Lower lobe of right lung (tissue), 2 donors: ENCODE measurements around the gene C2orf80. TPM values are rescaled to one million over a fixed set of nuclear protein-coding genes. Genes with fewer than 3 reads are reported as not detected.
A peak's percentile ranks its signal among the peaks of the same experiment; 100 is the strongest.

Experiments
- ATAC-seq, 2 donors: fragments of 200-7000 bp; cut with Tn5 transposase; one replicate each; pipeline ENCODE4 v1.9.1; 2020 to 2022; ENCODE audit warnings: mild to moderate bottlenecking in 2 of 2, moderate library complexity in 2 of 2
- DNase-seq: peaks from one replicate; pipeline ENCODE4 v3.0.0-alpha.2; 2020
- H3K27ac ChIP-seq: fragments of 200-600 bp; one replicate; pipeline ENCODE4 v1.8.0; 2022
- H3K27me3 ChIP-seq: fragments of 200-600 bp; one replicate; pipeline ENCODE4 v1.8.0; 2022; ENCODE audit warnings: low read depth
- H3K36me3 ChIP-seq: fragments of 200-600 bp; one replicate; pipeline ENCODE4 v1.8.0; 2022; ENCODE audit warnings: mild to moderate bottlenecking
- H3K4me1 ChIP-seq: fragments of 200-600 bp; one replicate; pipeline ENCODE4 v1.8.0; 2022
- H3K4me3 ChIP-seq: fragments of 200-600 bp; one replicate; pipeline ENCODE4 v1.8.0; 2022; ENCODE audit warnings: mild to moderate bottlenecking
- H3K9me3 ChIP-seq: fragments of 200-600 bp; one replicate; pipeline ENCODE4 v1.8.0; 2022
- CTCF ChIP-seq: fragments of 200-600 bp; IDR thresholded peaks from one replicate; pipeline ENCODE4 v1.8.0; 2022; ENCODE audit warnings: antibody characterized with exemption, mild to moderate bottlenecking
- intact Hi-C: fragments of 100-400 bp; cut with DNase I; formaldehyde crosslinking; loops from one replicate; pipeline ENCODE4 v1.11.0; 2022
- total RNA-seq: library from RNA; stranded (reverse); fragmentation: NEBNext Ultra II Directional; extraction: Animal tissue kit (Norgen Biotek cat#: 25700); gene quantifications from one replicate; pipeline ENCODE4 v1.2.1, GENCODE V29; 2021
- donor health status: DM: no; HTN: yes; CAD: no; lungs with severe emphysema.

C2orf80 gene
- total RNA-seq, 1 donor from 2014 or later = not detected

GRCh38 chr2:208186465-208186864 lies 3.4 kb downstream of the C2orf80 start:
- H3K27me3 ChIP-seq = peaks cover 4% of the 10 kb centered on the region
- DNase-seq (no peak), ATAC-seq (no peak)
- no peak overlapping the region for H3K4me3 ChIP-seq
- H3K4me1 ChIP-seq = no peaks in the 10 kb centered on the region
- no peaks in the 10 kb centered on the region for H3K36me3 ChIP-seq
- TF ChIP-seq CTCF = no peak
- no peaks in the 10 kb centered on the region for H3K9me3 ChIP-seq
- no peak overlapping the region for H3K27ac ChIP-seq
- intact Hi-C loops = no loop called here

- no peak overlapping the region for H3K27ac ChIP-seq
- no peak for TF ChIP-seq CTCF
- intact Hi-C loops = no loop called here
- no peaks in the 10 kb centered on the region for H3K4me1 ChIP-seq
- no peak for ATAC-seq
- no peaks in the 10 kb centered on the region for H3K9me3 ChIP-seq
- no peak for DNase-seq
- H3K27me3 ChIP-seq = peaks cover 4% of the 10 kb centered on the region
- H3K36me3 ChIP-seq = no peaks in the 10 kb centered on the region
- H3K4me3 ChIP-seq = no peak overlapping the region
These were observed 5.7 kb downstream of the C2orf80 start for GRCh38 chr2:208183972-208184705.

GRCh38 chr2:208183526-208183925 lies 6.3 kb downstream of the C2orf80 start:
- H3K27ac ChIP-seq = no peak overlapping the region
- ATAC-seq = peak in 1 of 2 donors; percentile 55

GRCh38 chr2:208182835-208183234 lies 7.0 kb downstream of the C2orf80 start:
- no peak overlapping the region for H3K27ac ChIP-seq
- intact Hi-C loops = no loop called here
- DNase-seq (no peak), ATAC-seq (no peak)
- no peaks in the 10 kb centered on the region for H3K36me3 ChIP-seq
- TF ChIP-seq CTCF = no peak
- peaks cover 4% of the 10 kb centered on the region for H3K27me3 ChIP-seq
- H3K4me1 ChIP-seq = no peaks in the 10 kb centered on the region
- H3K9me3 ChIP-seq = no peaks in the 10 kb centered on the region
- H3K4me3 ChIP-seq = no peak overlapping the region

More at GRCh38 chr2:208183526-208183925, 6.3 kb downstream of the C2orf80 start:
- no peak for TF ChIP-seq CTCF
- intact Hi-C loops = no loop called here
- Histone ChIP-seq H3K9me3 (no peaks in the 10 kb centered on the region), H3K27me3 (peaks cover 4% of the 10 kb centered on the region), H3K4me1 (no peaks in the 10 kb centered on the region), H3K36me3 (no peaks in the 10 kb centered on the region), H3K4me3 (no peak overlapping the region)
- DNase-seq = peak; percentile 57

GRCh38 chr2:208179028-208179609 lies 10.7 kb downstream of the C2orf80 start:
- Histone ChIP-seq H3K4me1 (peaks cover 9% of the 10 kb centered on the region), H3K4me3 (no peak overlapping the region), H3K9me3 (no peaks in the 10 kb centered on the region), H3K36me3 (no peaks in the 10 kb centered on the region), H3K27ac (no peak overlapping the region), H3K27me3 (no peaks in the 10 kb centered on the region)
- peak; percentile 68 for DNase-seq
- ATAC-seq = peak; percentile 69 to 84
- TF ChIP-seq CTCF = no peak
- intact Hi-C loops = no loop called here
